GM10248 (cell line): ENCODE measurements around the gene PATL2.
"Not testable (repeated sequence)": the region's sequence is repeated elsewhere in the genome, so short reads cannot be mapped to it uniquely, and the experiment has no call there.

Experiments
- CTCF ChIA-PET: fragments of 300-600 bp; sonication (Branson Sonifier 250); formaldehyde crosslinking; extraction: SDS; loops from one replicate; lab custom pipeline; 2021; ENCODE audit warnings: antibody characterized with exemption; lab: Yijun Ruan, JAX
- POLR2A ChIA-PET: fragments of 350-650 bp; sonication (Branson Sonifier 250); formaldehyde crosslinking; extraction: SDS; loops from one replicate; lab custom pipeline; 2020; ENCODE audit warnings: antibody characterized with exemption; lab: Yijun Ruan, JAX
- DNase-seq: peaks from one replicate; pipeline ENCODE4 v3.0.0; 2012; ENCODE audit errors: extremely low spot score
- CTCF ChIP-seq: IDR thresholded peaks from 2 replicates; pipeline ENCODE4 v1.5.1; 2012; ENCODE audit warnings: mild to moderate bottlenecking, low read depth; ENCODE audit errors: extremely low read depth, missing control alignments, control extremely low read depth

Gene PATL2

GRCh38 chr15:44706946-44707636, 4.0 kb downstream of the PATL2 start:
- ChIA-PET POLR2A (no interaction called here), CTCF (interaction anchor here (0.9 to 1.3 kb wide), 6 partner anchors 10 to 146 kb away, joined by 3 to 5 read pairs (median 3); partner anchors contain the start of gene SPG11)
- TF ChIP-seq CTCF: no peak
- DNase-seq: no peak

GRCh38 chr15:44706401-44706800, 4.7 kb downstream of the PATL2 start:
- POLR2A ChIA-PET: interaction anchor here (0.6 kb wide), 1 partner anchor 56 kb away, joined by 3 read pairs; no protein-coding TSS in a partner anchor
- no peak for DNase-seq
- TF ChIP-seq CTCF: no peak
- CTCF ChIA-PET: interaction anchor here (0.9 to 1.3 kb wide), 6 partner anchors 9 to 114 kb away, joined by 3 to 5 read pairs (median 3); no protein-coding TSS in a partner anchor

- CTCF ChIA-PET: interaction anchor here (0.9 to 1.9 kb wide), 5 partner anchors 22 to 42 kb away, joined by 3 to 9 read pairs (median 3); partner anchors contain the start of gene SPG11
- POLR2A ChIA-PET: interaction anchor here (0.5 to 0.6 kb wide), 2 partner anchors 16 to 56 kb away, joined by 3 read pairs; no protein-coding TSS in a partner anchor
These were observed 5.1 kb downstream of the PATL2 start for GRCh38 chr15:44705986-44706385.

GRCh38 chr15:44700676-44701075, 10.4 kb downstream of the PATL2 start:
- DNase-seq, CTCF ChIA-PET, POLR2A ChIA-PET: not testable (repeated sequence)

More at GRCh38 chr15:44705986-44706385, 5.1 kb downstream of the PATL2 start:
- TF ChIP-seq CTCF: no peak
- no peak for DNase-seq

GRCh38 chr15:44698641-44699040, 12.5 kb downstream of the PATL2 start:
- TF ChIP-seq CTCF: no peak
- CTCF ChIA-PET: interaction anchor here (0.9 to 3.0 kb wide), 4 partner anchors 10 to 35 kb away, joined by 3 to 9 read pairs (median 4); partner anchors contain the start of genes B2M, PATL2 and SPG11
- POLR2A ChIA-PET: interaction anchor here (1.0 kb wide), 1 partner anchor 12 kb away, joined by 3 read pairs; the partner anchor contains the start of genes B2M and PATL2
- no peak for DNase-seq

GRCh38 chr15:44697014-44697413, 14.1 kb downstream of the PATL2 start:
- POLR2A ChIA-PET: no interaction called here
- CTCF ChIA-PET: interaction anchor here (0.7 to 3.0 kb wide), 5 partner anchors 8 to 33 kb away, joined by 3 to 9 read pairs (median 3); partner anchors contain the start of gene SPG11
- no peak for DNase-seq
- TF ChIP-seq CTCF: no peak

- no peak for TF ChIP-seq CTCF
- CTCF ChIA-PET: interaction anchor here (1.3 kb wide), 1 partner anchor 13 kb away, joined by 7 read pairs; no protein-coding TSS in a partner anchor
- POLR2A ChIA-PET: no interaction called here
- DNase-seq: no peak
These were observed 15.8 kb downstream of the PATL2 start for GRCh38 chr15:44695294-44695693.
